ENCODE results near the gene ARSG. TPM values are rescaled to one million over a fixed set of nuclear protein-coding genes. Genes with fewer than 3 reads are reported as not detected.
"Not testable (repeated sequence)": the region's sequence is repeated elsewhere in the genome, so short reads cannot be mapped to it uniquely, and the experiment has no call there.

Gene ARSG
- polyA plus RNA-seq, 1 of the 3 experiments (the other 2 are of a cell fraction), result 0.41 TPM

GRCh38 chr17:68351395-68351794 is 60.1 kb downstream of the ARSG start:
- H2AFZ ChIP-seq (ENCODE audit: low read depth), result 0 out of 2 replicates have a peak overlapping the region, but pooled peaks have one; percentile 67
- CTCF ChIA-PET, result interaction anchor here (0.7 to 4.7 kb wide), 8 partner anchors 37 to 107 kb away, joined by 3 to 25 read pairs (median 4); no protein-coding TSS in a partner anchor
- H3K27ac ChIP-seq (ENCODE audit: low read depth in 2 of 2, low read length in 1 of 2), result no peak overlapping the region
- 20% methylated on average over 7 of the region's 7 CpGs for WGBS (ENCODE audit: low lambda C conversion rate)
- POLR2A ChIA-PET, result interaction anchor here (0.7 kb wide), 1 partner anchor 25 kb away, joined by 7 read pairs; no protein-coding TSS in a partner anchor
- H3K4me3 ChIP-seq (ENCODE audit: low read depth in 2 of 2, low read length in 1 of 2), result no peak overlapping the region
- no peak overlapping the region for H3K4me2 ChIP-seq
- H3F3A ChIP-seq (replicated peaks; ENCODE audit: insufficient read depth), result no peaks in the 10 kb centered on the region
- H4K20me1 ChIP-seq (ENCODE audit: insufficient read depth), result no peaks in the 10 kb centered on the region
- peak; percentile 77 for DNase-seq
- no peaks in the 10 kb centered on the region for H3K79me2 ChIP-seq (ENCODE audit: insufficient read depth)
- no peaks in the 10 kb centered on the region for H3K36me3 ChIP-seq (replicated peaks in 1 of 2; ENCODE audit: control insufficient read depth in 1 of 2, insufficient read depth in 2 of 2, low read length in 1 of 2)
- H3K9ac ChIP-seq, result no peak overlapping the region
- H3K4me1 ChIP-seq (ENCODE audit: control insufficient read depth in 1 of 2, insufficient read depth in 2 of 2, low read depth in 1 of 2, low read length in 1 of 2), result peaks cover 5 to 12% of the 10 kb centered on the region in 2 experiments; a peak in 3 of 4 replicates
- no peaks in the 10 kb centered on the region for H3K9me3 ChIP-seq
- no peaks in the 10 kb centered on the region for H3K27me3 ChIP-seq (ENCODE audit: insufficient read depth)
- no peaks in the 10 kb centered on the region for H3K9me2 ChIP-seq
- TF ChIP-seq MXI1 (IDR thresholded peaks at IDR 0.05; ENCODE audit: low read depth, low read length) (peak; percentile 73; the same call in 1 of the 2 replicates), PBX3 (IDR thresholded peaks at IDR 0.05) (peak; percentile 85), NFIC (IDR thresholded peaks at IDR 0.05; ENCODE audit: borderline replicate concordance) (0 out of 2 replicates have a peak, but pooled peaks have one; percentile 17), RCOR1 (IDR thresholded peaks at IDR 0.05; ENCODE audit: low read length) (no peak), CTCF (IDR thresholded peaks at IDR 0.05) (peak; percentile 55), TCF12 (IDR thresholded peaks at IDR 0.05) (peak; percentile 31; the same call in 1 of the 2 replicates), SMC3 (IDR thresholded peaks at IDR 0.05; ENCODE audit: low read depth, low read length) (peak; percentile 60), RAD21 (IDR thresholded peaks at IDR 0.05; ENCODE audit: low read length) (peak; percentile 63), YY1 (IDR thresholded peaks at IDR 0.05; ENCODE audit: low read depth) (no peak), GATA2 (CRISPR knock-in tag; IDR thresholded peaks at IDR 0.05) (peak; percentile 20; the same call in 1 of the 2 replicates)
- TF ChIP-seq, protein P1, sequence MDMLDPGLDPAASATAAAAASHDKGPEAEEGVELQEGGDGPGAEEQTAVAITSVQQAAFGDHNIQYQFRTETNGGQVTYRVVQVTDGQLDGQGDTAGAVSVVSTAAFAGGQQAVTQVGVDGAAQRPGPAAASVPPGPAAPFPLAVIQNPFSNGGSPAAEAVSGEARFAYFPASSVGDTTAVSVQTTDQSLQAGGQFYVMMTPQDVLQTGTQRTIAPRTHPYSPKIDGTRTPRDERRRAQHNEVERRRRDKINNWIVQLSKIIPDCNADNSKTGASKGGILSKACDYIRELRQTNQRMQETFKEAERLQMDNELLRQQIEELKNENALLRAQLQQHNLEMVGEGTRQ (IDR thresholded peaks at IDR 0.05; ENCODE audit: borderline replicate concordance, low read depth, low read length), result no peak
- TF ChIP-seq, protein P2, sequence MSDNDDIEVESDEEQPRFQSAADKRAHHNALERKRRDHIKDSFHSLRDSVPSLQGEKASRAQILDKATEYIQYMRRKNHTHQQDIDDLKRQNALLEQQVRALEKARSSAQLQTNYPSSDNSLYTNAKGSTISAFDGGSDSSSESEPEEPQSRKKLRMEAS (IDR thresholded peaks at IDR 0.05; ENCODE audit: low read depth), result peak; percentile 78

GRCh38 chr17:68352041-68352440 is 60.7 kb downstream of the ARSG start:
- Histone ChIP-seq H2AFZ (ENCODE audit: low read depth) (peak overlapping the region; percentile 67; the same call in 1 of the 2 replicates), H4K20me1 (ENCODE audit: insufficient read depth) (no peaks in the 10 kb centered on the region), H3F3A (replicated peaks; ENCODE audit: insufficient read depth) (no peaks in the 10 kb centered on the region), H3K9ac (no peak overlapping the region), H3K27me3 (ENCODE audit: insufficient read depth) (no peaks in the 10 kb centered on the region), H3K4me3 (ENCODE audit: low read depth in 2 of 2, low read length in 1 of 2) (no peak overlapping the region), H3K27ac (ENCODE audit: low read depth in 2 of 2, low read length in 1 of 2) (no peak overlapping the region), H3K9me3 (no peaks in the 10 kb centered on the region), H3K4me2 (no peak overlapping the region), H3K79me2 (ENCODE audit: insufficient read depth) (no peaks in the 10 kb centered on the region), H3K36me3 (replicated peaks in 1 of 2; ENCODE audit: control insufficient read depth in 1 of 2, insufficient read depth in 2 of 2, low read length in 1 of 2) (no peaks in the 10 kb centered on the region), H3K9me2 (no peaks in the 10 kb centered on the region), H3K4me1 (ENCODE audit: control insufficient read depth in 1 of 2, insufficient read depth in 2 of 2, low read depth in 1 of 2, low read length in 1 of 2) (peaks cover 5 to 12% of the 10 kb centered on the region in 2 experiments; a peak in 3 of 4 replicates)
- TF ChIP-seq NFIC (IDR thresholded peaks at IDR 0.05; ENCODE audit: borderline replicate concordance) (no peak), POLR2AphosphoS5 (IDR thresholded peaks at IDR 0.05; ENCODE audit: low read depth, low read length) (no peak), MEF2A (IDR thresholded peaks at IDR 0.05; ENCODE audit: borderline replicate concordance, low read depth) (no peak), RCOR1 (IDR thresholded peaks at IDR 0.05; ENCODE audit: low read length) (no peak), EZH2phosphoT487 (IDR thresholded peaks at IDR 0.05; ENCODE audit: borderline replicate concordance, low read depth) (no peak), RXRA (IDR thresholded peaks at IDR 0.05; ENCODE audit: borderline replicate concordance, low read depth) (no peak)
- CTCF ChIA-PET, result interaction anchor here (0.7 to 4.7 kb wide), 10 partner anchors 15 to 112 kb away, joined by 3 to 25 read pairs (median 4); no protein-coding TSS in a partner anchor
- 66% methylated on average over 3 of the region's 3 CpGs for WGBS (ENCODE audit: low lambda C conversion rate)
- no peak for DNase-seq
- POLR2A ChIA-PET, result interaction anchor here (0.7 kb wide), 1 partner anchor 24 kb away, joined by 7 read pairs; no protein-coding TSS in a partner anchor

GRCh38 chr17:68352671-68353070 is 61.4 kb downstream of the ARSG start:
- H3K9ac ChIP-seq; H3K4me2 ChIP-seq; H3K27ac ChIP-seq (ENCODE audit: low read depth in 2 of 2, low read length in 1 of 2); H3K9me3 ChIP-seq; DNase-seq; H3K4me3 ChIP-seq (ENCODE audit: low read depth in 2 of 2, low read length in 1 of 2); H3F3A ChIP-seq (replicated peaks; ENCODE audit: insufficient read depth); H2AFZ ChIP-seq (ENCODE audit: low read depth); H3K36me3 ChIP-seq (replicated peaks in 1 of 2; ENCODE audit: control insufficient read depth in 1 of 2, insufficient read depth in 2 of 2, low read length in 1 of 2); H3K79me2 ChIP-seq (ENCODE audit: insufficient read depth); POLR2A ChIA-PET; H3K27me3 ChIP-seq (ENCODE audit: insufficient read depth); H3K9me2 ChIP-seq; H4K20me1 ChIP-seq (ENCODE audit: insufficient read depth): not testable (repeated sequence)
- 91% methylated on average over 9 of the region's 9 CpGs for WGBS (ENCODE audit: low lambda C conversion rate)
- peaks cover 5 to 12% of the 10 kb centered on the region in 2 experiments; a peak in 3 of 4 replicates for H3K4me1 ChIP-seq (ENCODE audit: control insufficient read depth in 1 of 2, insufficient read depth in 2 of 2, low read depth in 1 of 2, low read length in 1 of 2)
- CTCF ChIA-PET, result interaction anchor here (0.7 to 4.7 kb wide), 7 partner anchors 15 to 111 kb away, joined by 3 to 25 read pairs (median 4); no protein-coding TSS in a partner anchor

All from SK-N-SH (cell line).